Measurements from ENCODE around the gene FAIM2.

FAIM2 gene

GRCh38 chr12:49821373-49822287, 82.1 kb downstream of the FAIM2 start:
- H3K4me3 ChIP-seq (ENCODE audit: low read depth, low read length), result no peak overlapping the region
- TF ChIP-seq CTCF (IDR thresholded peaks at IDR 0.05; ENCODE audit: borderline replicate concordance, insufficient read depth, low read depth, low read length), result no peak

GRCh38 chr12:49819786-49820185, 83.9 kb downstream of the FAIM2 start:
- no peak for TF ChIP-seq CTCF (IDR thresholded peaks at IDR 0.05; ENCODE audit: borderline replicate concordance, insufficient read depth, low read depth, low read length)

GRCh38 chr12:49818241-49818895, 85.3 kb downstream of the FAIM2 start:
- H3K4me3 ChIP-seq (ENCODE audit: low read depth, low read length), result no peak overlapping the region
- TF ChIP-seq CTCF (IDR thresholded peaks at IDR 0.05; ENCODE audit: borderline replicate concordance, insufficient read depth, low read depth, low read length), result no peak

More at GRCh38 chr12:49819786-49820185, 83.9 kb downstream of the FAIM2 start:
- no peak overlapping the region for H3K4me3 ChIP-seq (ENCODE audit: low read depth, low read length)

Measured in GM12875 (cell line).